HepG2 (cell line): ENCODE measurements around the gene P2RY6. TPM values are rescaled to one million over a fixed set of nuclear protein-coding genes. Genes with fewer than 3 reads are reported as not detected.

Experiments
- CEBPG ChIP-seq: IDR thresholded peaks from 2 replicates; pipeline ENCODE4 v1.6.1; 2016
- EHMT2 ChIP-seq: fragments of 200-600 bp; sonication (generic); IDR thresholded peaks from 2 replicates; pipeline ENCODE4 v1.7.0; 2017; ENCODE audit warnings: antibody characterized with exemption, low read depth, low read length, borderline replicate concordance
- EZH2 ChIP-seq: conservative IDR thresholded peaks from 2 replicates; pipeline ENCODE4 v1.6.1; 2012; ENCODE audit warnings: mild to moderate bottlenecking, low read depth, low read length, moderate library complexity
- GABPB1 ChIP-seq: IDR thresholded peaks from 2 replicates; pipeline ENCODE4 v1.6.1; 2016; ENCODE audit warnings: mild to moderate bottlenecking, missing genetic modification reagents, moderate library complexity, missing compliant biosample characterization
- IKZF1 ChIP-seq: fragments of 450-650 bp; IDR thresholded peaks from 2 replicates; pipeline ENCODE4 v1.7.1; 2016
- KDM5A ChIP-seq: fragments of 200-600 bp; sonication (generic); IDR thresholded peaks from 2 replicates; pipeline ENCODE4 v1.7.0; 2018; ENCODE audit warnings: antibody characterized with exemption, mild to moderate bottlenecking, low read length, borderline replicate concordance
- MEIS1 ChIP-seq: sonication (generic); formaldehyde crosslinking; IDR thresholded peaks from 2 replicates; pipeline ENCODE4 v1.9.0; 2021; ENCODE audit warnings: mild to moderate bottlenecking, missing genetic modification reagents, moderate library complexity, borderline replicate concordance
- NFATC3 ChIP-seq: sonication (generic); formaldehyde crosslinking; IDR thresholded peaks from 2 replicates; pipeline ENCODE4 v1.5.1; 2020; ENCODE audit warnings: mild to moderate bottlenecking, missing genetic modification reagents
- NONO ChIP-seq, 2 experiments: fragments of 450-650 bp in 1 of 2; sonication (generic) in 1 of 2; formaldehyde crosslinking in 1 of 2; IDR thresholded peaks in 1 of 2; conservative IDR thresholded peaks in 1 of 2; 2 replicates each; pipeline versions ENCODE4 v1.6.1 to v1.8.0; 2017 to 2022; ENCODE audit warnings: mild to moderate bottlenecking in 1 of 2, missing genetic modification reagents in 1 of 2, moderate library complexity in 1 of 2
- ONECUT2 ChIP-seq: sonication (generic); formaldehyde crosslinking; IDR thresholded peaks from 2 replicates; pipeline ENCODE4 v1.4.0; 2020; ENCODE audit warnings: missing genetic modification reagents
- PPARG ChIP-seq: conservative IDR thresholded peaks from 2 replicates; pipeline ENCODE4 v1.6.1; 2016; ENCODE audit warnings: missing biosample characterization, missing genetic modification reagents
- SAP130 ChIP-seq: IDR thresholded peaks from 2 replicates; pipeline ENCODE4 v1.6.1; 2016; ENCODE audit warnings: low read depth
- SNAPC2 ChIP-seq: sonication (generic); formaldehyde crosslinking; IDR thresholded peaks from 2 replicates; pipeline ENCODE4 v1.8.1; 2022; ENCODE audit warnings: mild to moderate bottlenecking, missing genetic modification reagents
- ZKSCAN8 ChIP-seq: IDR thresholded peaks from 2 replicates; pipeline ENCODE4 v1.6.1; 2016; ENCODE audit warnings: borderline replicate concordance, missing genetic modification reagents, missing compliant biosample characterization
- ZNF792 ChIP-seq: IDR thresholded peaks from 2 replicates; pipeline ENCODE4 v1.6.1; 2016
- ZNF850 ChIP-seq: sonication (generic); formaldehyde crosslinking; conservative IDR thresholded peaks from 2 replicates; pipeline ENCODE4 v1.9.0; 2021; ENCODE audit warnings: mild to moderate bottlenecking, missing genetic modification reagents
- polyA plus RNA-seq, 8 experiments: library from polyadenylated mRNA; depleted of rRNA in 3 of 8; stranded (reverse) in 7 of 8; unstranded in 1 of 8; fragments of >200 nt; fragmentation: Illumina TruSeq in 4 of 8; extraction: Trizol in 4 of 8; gene quantifications; 2 replicates each; pipeline versions ENCODE4 v1.2.1 to v1.2.3, GENCODE V29; 2011 to 2016; ENCODE audit warnings: low read depth in 4 of 8, missing spikeins in 1 of 8, mixed read lengths in 1 of 8; ENCODE audit not compliant: insufficient read depth in 1 of 8
- total RNA-seq, 5 experiments: library from RNA; depleted of rRNA; stranded (reverse); fragments of >200 nt; fragmentation: Illumina TruSeq; extraction: Trizol; gene quantifications; 2 replicates each; pipeline ENCODE4 v1.2.3, GENCODE V29; 2016; ENCODE audit warnings: low read depth in 1 of 5
- TF ChIP-seq, protein P1 (sequence below): sonication (generic); formaldehyde crosslinking; conservative IDR thresholded peaks from 2 replicates; pipeline ENCODE4 v1.8.0; 2022; ENCODE audit warnings: low read depth, missing genetic modification reagents
- TF ChIP-seq, protein P2 (sequence below): sonication (generic); formaldehyde crosslinking; IDR thresholded peaks from 2 replicates; pipeline ENCODE4 v1.5.1; 2020; ENCODE audit warnings: missing genetic modification reagents, mild to moderate bottlenecking, borderline replicate concordance
- TF ChIP-seq, protein P3 (sequence below): sonication (generic); formaldehyde crosslinking; IDR thresholded peaks from 2 replicates; pipeline ENCODE4 v1.4.0; 2020; ENCODE audit warnings: missing genetic modification reagents
- TF ChIP-seq, protein P4 (sequence below): IDR thresholded peaks from 2 replicates; pipeline ENCODE4 v1.6.1; 2012; ENCODE audit warnings: low read depth, low read length, improper control_type of control experiment

The P2RY6 gene
- total and polyA plus RNA-seq, 2 of the 13 experiments (the other 11 are each of a cell fraction or from before 2014, with no cell fraction given): 0.09 to 0.29 TPM

DNA sequence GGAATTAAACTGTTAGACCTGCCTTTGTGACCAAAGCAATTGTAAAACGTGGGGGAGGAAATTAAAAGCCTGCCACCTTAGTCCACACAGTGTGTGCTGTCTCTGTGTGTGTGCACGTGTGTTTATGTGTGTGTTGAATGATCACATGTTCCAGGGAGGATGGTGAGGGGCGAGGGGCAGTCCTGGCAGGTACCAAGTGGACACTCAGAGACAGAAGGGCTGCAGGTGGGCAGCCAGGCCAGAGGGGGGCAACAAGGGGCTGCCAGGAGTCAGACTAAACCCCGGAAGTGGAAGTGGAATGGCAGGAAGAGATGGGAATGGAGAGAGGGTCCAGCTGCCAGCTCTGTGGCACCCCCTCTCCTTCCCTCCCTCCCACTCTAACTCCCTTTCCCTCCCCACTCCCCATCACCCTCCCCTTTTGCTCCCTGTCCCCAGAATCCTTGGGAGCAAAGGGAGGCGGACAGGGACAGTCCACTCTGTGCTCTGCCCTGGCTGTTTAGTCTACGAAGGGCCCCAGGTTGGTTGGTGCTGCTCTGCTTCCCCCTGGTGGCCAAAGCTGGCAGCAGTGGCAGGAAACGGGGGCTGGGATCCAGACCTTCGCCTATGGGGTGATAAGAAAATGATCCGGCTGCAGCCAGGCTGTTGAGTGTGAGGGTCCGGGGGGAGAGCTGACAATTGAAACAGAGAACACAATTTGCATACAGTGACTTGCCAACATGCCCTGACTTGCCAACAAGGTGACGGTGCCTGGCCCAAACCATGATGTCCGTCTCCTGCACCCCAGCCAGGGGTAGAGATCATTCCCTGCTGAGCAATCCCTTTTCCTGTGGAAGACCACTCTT, 29.7 kb upstream of the P2RY6 start (continued):
- TF ChIP-seq, protein P1, sequence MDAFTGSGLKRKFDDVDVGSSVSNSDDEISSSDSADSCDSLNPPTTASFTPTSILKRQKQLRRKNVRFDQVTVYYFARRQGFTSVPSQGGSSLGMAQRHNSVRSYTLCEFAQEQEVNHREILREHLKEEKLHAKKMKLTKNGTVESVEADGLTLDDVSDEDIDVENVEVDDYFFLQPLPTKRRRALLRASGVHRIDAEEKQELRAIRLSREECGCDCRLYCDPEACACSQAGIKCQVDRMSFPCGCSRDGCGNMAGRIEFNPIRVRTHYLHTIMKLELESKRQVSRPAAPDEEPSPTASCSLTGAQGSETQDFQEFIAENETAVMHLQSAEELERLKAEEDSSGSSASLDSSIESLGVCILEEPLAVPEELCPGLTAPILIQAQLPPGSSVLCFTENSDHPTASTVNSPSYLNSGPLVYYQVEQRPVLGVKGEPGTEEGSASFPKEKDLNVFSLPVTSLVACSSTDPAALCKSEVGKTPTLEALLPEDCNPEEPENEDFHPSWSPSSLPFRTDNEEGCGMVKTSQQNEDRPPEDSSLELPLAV (CRISPR knock-in tag): no peak
- TF ChIP-seq SNAPC2 (CRISPR knock-in tag) (0 out of 2 replicates have a peak, but pooled peaks have one; percentile 16), CEBPG (no peak), ONECUT2 (CRISPR knock-in tag) (no peak), MEIS1 (CRISPR knock-in tag) (peak; percentile 59; the same call in 1 of the 2 replicates), IKZF1 (no peak), PPARG (CRISPR knock-in tag) (peak; percentile 45), EZH2 (no peak), ZNF850 (CRISPR knock-in tag) (no peak), NFATC3 (CRISPR knock-in tag) (no peak), SAP130 (peak; percentile 79), ZNF792 (CRISPR knock-in tag) (0 out of 2 replicates have a peak, but pooled peaks have one; percentile 20), EHMT2 (peak; percentile 57; the same call in 1 of the 2 replicates), NONO (IDR thresholded peaks at IDR 0.05) (no peak), NONO (CRISPR knock-in tag; conservative IDR thresholded peaks at IDR 0.05) (peak; percentile 44; the same call in 1 of the 2 replicates), KDM5A (peak; percentile 81; the same call in 1 of the 2 replicates), GABPB1 (CRISPR knock-in tag) (peak; percentile 91), ZKSCAN8 (CRISPR knock-in tag) (peak; percentile 28; the same call in 1 of the 2 replicates)
- TF ChIP-seq, protein P2, sequence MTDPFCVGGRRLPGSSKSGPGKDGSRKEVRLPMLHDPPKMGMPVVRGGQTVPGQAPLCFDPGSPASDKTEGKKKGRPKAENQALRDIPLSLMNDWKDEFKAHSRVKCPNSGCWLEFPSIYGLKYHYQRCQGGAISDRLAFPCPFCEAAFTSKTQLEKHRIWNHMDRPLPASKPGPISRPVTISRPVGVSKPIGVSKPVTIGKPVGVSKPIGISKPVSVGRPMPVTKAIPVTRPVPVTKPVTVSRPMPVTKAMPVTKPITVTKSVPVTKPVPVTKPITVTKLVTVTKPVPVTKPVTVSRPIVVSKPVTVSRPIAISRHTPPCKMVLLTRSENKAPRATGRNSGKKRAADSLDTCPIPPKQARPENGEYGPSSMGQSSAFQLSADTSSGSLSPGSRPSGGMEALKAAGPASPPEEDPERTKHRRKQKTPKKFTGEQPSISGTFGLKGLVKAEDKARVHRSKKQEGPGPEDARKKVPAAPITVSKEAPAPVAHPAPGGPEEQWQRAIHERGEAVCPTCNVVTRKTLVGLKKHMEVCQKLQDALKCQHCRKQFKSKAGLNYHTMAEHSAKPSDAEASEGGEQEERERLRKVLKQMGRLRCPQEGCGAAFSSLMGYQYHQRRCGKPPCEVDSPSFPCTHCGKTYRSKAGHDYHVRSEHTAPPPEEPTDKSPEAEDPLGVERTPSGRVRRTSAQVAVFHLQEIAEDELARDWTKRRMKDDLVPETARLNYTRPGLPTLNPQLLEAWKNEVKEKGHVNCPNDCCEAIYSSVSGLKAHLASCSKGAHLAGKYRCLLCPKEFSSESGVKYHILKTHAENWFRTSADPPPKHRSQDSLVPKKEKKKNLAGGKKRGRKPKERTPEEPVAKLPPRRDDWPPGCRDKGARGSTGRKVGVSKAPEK: peak; percentile 74; the same call in 1 of the 2 replicates
- TF ChIP-seq, protein P3, sequence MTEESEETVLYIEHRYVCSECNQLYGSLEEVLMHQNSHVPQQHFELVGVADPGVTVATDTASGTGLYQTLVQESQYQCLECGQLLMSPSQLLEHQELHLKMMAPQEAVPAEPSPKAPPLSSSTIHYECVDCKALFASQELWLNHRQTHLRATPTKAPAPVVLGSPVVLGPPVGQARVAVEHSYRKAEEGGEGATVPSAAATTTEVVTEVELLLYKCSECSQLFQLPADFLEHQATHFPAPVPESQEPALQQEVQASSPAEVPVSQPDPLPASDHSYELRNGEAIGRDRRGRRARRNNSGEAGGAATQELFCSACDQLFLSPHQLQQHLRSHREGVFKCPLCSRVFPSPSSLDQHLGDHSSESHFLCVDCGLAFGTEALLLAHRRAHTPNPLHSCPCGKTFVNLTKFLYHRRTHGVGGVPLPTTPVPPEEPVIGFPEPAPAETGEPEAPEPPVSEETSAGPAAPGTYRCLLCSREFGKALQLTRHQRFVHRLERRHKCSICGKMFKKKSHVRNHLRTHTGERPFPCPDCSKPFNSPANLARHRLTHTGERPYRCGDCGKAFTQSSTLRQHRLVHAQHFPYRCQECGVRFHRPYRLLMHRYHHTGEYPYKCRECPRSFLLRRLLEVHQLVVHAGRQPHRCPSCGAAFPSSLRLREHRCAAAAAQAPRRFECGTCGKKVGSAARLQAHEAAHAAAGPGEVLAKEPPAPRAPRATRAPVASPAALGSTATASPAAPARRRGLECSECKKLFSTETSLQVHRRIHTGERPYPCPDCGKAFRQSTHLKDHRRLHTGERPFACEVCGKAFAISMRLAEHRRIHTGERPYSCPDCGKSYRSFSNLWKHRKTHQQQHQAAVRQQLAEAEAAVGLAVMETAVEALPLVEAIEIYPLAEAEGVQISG (CRISPR knock-in tag): peak; percentile 99
- TF ChIP-seq, protein P4, sequence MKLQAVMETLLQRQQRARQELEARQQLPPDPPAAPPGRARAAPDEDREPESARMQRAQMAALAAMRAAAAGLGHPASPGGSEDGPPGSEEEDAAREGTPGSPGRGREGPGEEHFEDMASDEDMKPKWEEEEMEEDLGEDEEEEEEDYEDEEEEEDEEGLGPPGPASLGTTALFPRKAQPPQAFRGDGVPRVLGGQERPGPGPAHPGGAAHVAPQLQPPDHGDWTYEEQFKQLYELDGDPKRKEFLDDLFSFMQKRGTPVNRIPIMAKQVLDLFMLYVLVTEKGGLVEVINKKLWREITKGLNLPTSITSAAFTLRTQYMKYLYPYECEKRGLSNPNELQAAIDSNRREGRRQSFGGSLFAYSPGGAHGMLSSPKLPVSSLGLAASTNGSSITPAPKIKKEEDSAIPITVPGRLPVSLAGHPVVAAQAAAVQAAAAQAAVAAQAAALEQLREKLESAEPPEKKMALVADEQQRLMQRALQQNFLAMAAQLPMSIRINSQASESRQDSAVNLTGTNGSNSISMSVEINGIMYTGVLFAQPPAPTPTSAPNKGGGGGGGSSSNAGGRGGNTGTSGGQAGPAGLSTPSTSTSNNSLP: 0 out of 2 replicates have a peak, but pooled peaks have one; percentile 9
